Central memory CD4-positive, alpha-beta T cell (primary cell): Measurements from ENCODE around the gene RPS21.

Experiments
- DNase-seq: peaks from one replicate; pipeline ENCODE4 v3.0.0; 2022

Gene RPS21

DNA sequence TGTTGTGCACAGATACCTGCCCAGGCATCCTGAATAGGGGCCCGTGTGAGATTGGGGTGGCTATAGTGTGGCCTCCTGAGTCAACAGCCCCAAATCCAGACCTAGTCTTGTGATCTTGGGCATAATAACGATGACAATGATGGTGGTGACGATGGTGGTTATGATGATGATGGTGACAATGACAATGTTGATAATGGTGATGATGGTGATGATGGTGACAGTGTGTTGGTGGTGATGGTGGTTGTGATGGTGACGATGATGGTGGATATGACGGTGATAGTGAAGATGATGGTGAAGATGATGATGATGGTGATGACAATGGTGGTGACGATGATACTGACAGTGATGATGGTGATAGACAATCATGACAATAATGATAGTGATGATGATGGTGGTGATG is 5.1 kb upstream of the RPS21 start:
- no peak for DNase-seq

DNA sequence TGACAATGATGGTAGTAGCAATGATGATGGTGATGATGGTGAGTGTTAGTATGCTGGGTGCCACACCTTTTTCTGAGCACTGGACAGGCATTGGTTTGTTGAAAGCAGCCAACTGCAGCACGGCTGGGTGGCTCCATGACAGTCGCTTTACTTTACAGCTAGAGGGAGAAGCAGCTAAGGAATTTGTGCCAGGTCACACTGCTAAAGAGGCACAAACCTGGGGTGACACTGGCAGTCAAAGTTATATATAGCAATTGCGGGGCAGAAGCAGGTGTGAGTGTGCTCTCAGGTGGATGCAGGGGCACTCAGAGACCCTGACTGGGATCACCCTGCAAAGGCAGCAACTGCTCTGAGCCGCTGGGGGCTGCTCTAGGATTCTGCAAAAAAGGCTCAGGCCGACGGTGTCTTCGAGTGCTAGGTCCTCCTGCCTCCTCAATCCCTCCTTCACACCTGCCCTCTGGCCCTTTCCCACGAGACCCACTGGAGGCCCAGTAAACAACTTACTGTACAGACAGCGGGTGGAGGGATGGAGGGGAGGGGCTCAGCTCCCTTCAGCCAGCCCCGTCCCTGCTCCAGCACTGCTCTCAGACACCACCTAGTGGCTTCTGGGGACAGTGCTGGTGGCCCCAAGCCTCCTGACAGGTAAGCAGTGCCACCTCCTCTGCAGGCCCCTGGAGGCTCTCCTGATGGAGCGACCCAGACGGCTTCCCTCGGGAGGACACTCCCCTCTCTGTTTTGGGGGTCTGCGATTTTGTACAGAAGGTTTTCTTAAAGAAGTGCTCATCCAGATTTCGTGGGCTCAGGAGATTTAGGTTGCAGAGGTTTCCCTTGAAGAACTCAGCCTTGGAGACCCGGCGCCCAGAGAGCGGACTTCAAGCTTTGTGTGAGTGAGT is 4.4 kb upstream of the RPS21 start:
- peak; percentile 70 for DNase-seq

DNA sequence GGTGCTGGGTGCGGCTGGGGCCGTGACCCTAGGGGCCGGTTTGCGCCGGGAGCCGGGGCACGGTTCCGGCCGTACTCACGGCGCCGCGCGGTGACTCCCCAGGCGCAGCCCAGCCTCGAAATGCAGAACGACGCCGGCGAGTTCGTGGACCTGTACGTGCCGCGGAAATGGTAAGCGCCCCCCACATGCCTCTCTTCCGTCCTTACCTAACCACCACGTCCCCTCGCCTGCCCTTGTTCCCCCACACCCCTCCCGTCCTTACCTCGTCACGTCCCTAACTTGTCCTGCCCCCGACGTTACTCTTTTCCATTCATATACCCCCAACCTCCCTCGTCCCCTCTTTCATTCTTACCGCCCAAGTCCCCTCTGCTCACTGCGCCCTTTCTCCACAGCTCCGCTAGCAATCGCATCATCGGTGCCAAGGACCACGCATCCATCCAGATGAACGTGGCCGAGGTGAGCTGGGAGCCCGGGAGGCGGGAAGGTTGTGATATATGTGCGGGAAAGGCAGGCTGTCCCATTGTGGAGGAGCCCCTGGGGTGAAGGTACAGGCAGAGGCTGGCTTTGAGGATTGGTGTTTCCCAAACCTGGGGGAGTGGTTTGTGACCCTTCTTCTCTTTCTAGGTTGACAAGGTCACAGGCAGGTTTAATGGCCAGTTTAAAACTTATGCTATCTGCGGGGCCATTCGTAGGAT is 463 bp downstream of the RPS21 start:
- DNase-seq, result no peak

DNA sequence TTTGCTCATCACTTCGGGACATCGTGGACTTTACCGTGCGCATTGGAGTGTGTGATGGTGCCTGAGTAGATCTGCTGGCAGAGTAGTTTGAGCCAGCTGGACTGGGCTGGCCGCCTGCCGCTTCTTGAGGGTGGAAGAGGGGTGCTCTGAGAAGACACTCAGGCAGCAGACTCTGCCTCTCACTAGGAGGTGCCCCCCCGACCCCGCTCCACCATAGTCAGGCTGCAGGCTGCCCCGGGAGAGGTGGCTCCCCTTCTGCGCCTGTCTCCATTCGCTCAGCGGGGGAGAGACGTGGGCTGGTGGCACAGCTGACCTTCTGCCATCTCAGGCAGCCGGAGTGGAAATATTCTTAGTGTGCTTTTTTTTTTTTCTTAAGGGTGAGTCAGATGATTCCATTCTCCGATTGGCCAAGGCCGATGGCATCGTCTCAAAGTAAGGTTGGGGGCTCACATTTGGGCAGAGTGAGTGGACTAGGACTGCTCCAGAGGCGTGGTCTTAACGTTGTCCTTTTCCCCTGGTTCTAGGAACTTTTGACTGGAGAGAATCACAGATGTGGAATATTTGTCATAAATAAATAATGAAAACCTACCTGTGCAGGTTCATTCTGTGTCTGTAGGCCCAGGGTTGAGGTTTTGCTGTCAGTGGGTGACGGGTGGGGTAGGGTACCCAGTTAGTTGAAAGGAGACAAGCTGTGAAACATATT is 1.2 kb downstream of the RPS21 start:
- no peak for DNase-seq

DNA sequence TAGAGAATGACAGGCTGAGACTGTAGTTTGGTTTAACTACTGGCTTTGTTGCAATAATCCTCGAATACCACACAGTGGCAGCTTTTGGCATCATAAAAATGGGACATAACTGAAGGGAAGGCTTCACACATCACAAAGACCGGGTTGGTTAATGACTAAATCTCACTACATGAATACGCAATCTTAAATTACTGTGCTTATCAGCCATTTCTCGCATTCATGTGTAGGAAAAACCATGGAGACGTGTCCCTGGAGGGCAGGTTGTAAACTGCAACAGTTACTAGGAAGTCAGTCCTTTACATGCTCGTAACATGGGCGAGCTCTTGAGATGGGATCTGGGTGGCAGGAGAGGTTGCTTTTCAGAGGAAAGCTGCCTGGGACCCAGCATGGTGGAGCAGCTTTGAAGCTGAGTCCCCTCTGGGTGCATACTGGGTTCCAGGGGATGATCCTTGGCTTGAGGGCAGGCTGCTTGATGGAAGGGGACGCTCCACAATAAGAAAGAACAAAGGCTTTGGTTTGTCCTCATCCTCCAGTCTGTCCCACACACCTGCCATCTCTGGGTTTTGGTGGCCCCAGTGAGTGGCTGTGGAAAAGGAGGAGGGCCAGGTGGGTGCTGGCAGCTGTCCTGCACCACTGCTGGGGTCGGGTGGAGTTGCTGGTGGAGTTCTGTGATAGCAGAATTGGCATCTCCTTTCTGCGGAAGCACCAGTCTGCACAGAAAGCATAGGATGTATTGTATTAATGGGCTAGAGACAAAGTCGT is 2.1 kb downstream of the RPS21 start:
- DNase-seq, result no peak

DNA sequence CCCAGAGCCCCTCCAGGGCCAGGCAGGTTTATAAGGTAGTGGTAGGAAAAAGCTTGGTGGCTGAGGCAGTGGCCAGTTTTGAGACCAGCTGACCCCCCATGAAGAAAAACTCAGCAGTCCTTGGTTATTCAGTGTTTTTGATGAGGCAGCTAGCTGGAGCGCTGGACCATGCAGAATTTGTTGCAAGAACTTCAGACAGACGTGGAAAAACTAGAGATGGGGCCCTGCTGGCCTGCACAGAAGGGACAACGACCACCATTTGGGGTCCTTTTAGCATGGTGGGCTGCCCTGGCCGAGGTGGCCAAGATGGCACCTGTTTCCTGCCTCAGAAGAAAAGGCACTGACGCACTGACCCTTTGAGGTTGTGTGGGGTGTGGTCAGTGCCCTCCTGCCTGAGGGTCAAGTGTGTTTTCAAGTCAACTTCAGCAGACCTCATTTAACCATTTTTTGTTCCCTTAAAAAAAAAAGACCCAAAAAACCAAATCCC is 2.7 kb downstream of the RPS21 start:
- no peak for DNase-seq

DNA sequence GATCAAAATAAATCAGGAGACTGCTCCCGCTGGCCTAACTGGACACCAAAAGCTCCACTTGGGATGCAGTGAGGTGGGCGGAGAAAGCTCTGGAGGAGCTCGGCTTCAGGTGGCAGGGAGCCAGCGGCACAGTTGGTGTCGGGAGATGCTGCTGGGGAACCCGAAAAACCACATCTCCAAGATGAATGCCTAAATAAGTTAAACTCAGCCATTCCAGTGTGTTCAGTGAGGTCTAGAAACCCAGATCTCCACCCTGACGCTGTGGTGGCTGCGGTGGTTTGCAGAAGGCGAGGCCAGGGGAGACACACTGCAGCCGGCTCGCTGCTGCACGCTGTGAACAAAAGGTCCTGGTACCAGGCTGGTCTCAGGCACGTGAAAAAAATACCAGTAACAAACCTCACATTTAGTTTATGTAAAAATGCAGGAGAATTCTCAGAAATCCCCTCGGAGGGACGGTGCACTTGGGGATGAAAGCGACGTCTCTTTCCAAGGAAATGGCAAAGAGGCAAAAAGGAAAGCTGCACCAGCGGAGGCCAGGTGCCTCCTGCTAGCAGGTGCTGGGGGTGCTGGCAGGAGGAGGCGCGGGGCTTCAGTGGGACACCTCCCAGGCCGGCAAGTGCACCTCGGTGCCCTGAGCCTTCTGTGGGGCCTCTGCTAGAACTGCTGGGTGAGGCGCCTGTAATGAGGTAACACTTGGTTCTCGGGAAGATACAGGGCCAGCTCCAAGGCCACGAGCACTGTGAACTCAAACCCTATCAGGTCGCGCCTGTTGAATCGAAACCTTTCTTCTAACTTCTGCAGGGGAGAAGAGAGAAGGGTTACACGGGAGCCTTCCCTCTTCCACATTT is 3.6 kb downstream of the RPS21 start:
- no peak for DNase-seq

DNA sequence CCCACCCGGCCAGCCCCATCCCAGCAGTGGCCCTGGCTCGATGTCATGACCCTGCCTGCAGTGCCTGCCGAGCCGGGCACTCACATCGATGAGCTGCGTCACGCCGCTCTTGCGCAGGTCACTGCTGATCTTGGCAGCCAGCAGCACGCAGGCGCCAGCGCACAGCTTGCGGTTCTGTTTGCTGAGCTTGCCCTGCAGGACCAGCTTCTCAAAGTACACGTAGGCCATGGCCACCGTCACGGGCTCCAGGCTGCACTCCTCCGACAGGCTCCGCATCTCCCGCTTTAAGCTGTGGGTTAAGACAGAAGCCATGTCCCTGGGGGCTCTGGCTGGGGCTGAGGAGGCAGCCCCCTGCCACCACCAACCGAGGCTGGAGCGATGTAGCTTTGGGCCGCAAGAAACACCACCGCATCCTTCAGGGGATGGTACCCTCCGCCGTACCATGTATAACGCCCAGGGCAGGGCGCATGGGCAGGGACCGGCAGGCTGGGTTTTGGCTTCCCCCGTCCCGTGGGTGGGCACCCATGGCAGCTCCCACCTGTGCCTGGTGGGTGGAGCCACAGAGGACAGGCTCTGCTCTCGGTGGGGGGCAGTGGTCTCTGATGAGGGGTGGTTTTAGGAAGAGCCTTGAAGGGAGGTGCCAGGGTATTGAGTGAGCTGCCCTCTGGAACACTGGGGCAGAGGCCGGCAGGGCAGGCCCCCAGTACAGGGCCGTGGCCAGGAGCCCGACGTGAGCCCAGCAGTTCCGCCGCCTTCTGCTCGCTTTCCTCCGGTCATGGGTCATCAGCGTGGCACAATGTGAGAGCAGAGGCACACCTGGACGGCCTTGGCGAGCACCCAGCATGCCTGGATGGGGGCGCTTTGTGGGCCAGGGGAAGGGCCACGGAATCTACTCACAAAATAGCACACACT is 4.5 kb downstream of the RPS21 start:
- no peak for DNase-seq

DNA sequence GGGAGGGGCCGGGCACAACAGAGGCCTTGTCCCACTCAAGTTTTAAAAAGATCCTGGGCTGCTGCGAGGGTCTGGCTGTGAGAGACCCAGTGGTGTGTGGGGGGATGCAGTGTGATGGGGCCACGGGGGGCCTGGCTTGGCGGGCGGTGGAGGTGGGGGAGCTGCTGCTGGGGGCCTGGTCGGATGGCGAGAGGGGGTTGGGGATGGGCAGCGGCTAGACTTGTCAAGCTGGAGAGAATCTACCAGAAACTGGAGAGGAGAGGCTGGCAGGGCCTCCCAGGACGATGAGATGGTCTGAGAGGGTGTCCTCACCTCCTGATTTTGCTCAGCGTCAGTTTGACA is 5.1 kb downstream of the RPS21 start:
- no peak for DNase-seq

DNA sequence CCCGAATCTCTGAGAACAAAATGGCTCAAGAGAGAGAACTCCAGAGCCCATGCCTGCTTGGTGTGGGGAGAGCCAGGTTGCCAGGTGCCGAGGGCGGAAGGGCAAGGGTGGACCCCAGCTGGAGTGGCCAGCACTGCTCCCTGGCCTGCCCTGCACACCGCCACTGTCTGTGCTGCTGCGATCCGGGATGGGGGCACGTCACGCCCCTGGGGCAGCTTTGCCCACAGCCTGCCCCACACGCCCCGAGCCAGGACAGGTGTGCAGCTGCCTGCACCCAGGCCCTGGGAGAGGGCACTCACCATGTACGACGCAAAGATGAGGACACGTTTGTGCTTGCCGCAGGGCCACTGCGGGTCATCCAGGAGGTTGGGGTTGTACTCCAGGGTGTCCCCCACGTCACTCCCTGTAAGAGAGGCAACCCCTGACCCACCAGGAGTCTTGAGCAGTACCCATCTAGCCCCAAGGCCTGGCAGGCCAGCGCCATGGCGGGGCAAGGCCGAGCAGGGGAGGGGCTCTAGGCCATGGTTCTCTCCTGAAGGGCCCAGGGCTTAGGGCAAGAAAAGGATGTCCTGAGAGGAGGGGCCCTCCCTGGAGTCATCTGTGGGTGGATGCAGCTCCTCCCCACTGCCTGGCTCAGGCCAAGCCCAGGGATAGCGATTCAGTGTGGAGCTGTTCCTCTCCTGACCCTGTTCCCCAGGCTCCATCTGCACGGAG is 5.9 kb downstream of the RPS21 start:
- DNase-seq, result no peak

DNA sequence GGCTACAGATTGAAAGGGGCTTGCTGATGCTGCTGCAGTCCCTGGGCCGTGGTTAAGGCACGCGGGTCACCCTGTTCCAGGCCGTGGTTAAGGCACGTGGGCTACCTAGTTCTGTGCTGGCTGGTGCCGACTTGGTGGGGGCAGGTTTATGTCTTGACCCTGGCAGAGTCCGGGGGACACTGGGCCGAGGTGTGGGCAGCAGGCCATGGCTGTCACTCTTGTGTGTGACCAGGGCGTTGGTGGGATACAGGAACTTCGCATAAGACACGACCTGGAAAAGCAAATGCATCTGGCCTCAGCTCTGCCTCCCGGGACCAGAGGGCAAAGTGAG is 6.4 kb downstream of the RPS21 start:
- no peak for DNase-seq

DNA sequence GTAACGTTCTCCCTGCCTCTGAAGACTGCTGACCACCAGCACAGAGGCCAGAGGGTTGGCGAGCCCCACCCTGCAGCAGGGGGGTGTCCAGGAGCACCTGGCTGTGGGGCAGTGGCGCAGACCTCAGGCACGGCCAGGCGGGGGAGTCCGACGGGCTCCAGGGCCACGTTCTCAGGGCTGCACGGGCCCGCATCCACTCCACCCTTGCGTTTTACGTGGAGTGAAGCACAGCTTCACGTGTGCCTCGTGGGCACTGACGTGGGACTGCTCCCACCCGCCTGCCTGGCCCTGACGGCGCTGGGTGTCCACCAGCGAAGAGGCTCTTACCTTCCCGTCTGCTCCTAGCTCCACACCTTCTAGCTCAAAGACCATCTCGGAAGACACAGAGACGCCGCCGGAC is 6.9 kb downstream of the RPS21 start:
- DNase-seq, result no peak

DNA sequence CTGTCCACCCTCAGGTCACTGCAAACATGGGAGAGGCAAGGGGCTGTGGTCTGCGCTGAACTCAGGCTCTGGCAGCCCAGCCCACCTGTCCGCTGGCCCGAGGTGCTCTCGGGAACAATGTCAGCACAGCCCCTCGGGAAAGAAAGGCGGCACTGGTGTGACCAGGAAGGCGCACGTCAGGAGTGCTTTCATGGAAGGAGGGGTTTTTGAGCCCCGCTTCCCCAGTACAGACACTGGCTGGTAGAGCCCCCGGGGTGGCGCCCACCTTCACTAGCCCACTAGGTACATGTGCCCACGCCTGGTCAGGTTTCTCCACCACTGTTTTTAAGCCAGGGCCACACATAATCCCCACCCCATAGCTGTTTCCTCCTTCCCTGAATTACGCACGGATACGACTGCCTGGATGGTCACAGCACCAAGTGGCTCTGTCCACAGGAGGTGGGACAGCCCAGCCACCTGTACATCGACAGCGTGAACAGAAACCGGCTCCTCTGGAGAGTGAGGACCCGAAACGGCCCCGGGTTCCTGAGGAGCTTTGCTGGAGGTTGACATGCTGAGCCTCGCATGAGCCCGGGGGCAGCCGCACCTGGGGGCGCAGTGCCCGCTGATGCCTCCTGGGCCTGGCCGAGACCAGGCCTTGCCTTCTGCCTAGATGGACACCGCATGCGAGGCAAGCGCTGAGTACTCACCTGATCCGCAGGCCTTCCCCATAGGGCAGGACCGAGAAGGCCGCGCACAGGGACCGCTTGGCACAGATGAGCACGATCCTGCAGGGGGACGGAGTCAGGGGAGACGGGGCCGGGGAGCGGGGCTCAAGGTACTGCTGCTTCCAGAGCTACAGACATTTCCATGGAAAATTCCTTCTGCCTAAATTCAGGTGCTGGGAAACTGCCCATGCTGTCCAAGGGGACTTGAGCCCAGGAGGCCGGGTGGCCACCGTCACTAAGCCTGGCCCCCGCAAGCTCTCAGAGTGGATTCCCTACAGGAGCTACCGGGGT is 7.6 kb downstream of the RPS21 start:
- no peak for DNase-seq

DNA sequence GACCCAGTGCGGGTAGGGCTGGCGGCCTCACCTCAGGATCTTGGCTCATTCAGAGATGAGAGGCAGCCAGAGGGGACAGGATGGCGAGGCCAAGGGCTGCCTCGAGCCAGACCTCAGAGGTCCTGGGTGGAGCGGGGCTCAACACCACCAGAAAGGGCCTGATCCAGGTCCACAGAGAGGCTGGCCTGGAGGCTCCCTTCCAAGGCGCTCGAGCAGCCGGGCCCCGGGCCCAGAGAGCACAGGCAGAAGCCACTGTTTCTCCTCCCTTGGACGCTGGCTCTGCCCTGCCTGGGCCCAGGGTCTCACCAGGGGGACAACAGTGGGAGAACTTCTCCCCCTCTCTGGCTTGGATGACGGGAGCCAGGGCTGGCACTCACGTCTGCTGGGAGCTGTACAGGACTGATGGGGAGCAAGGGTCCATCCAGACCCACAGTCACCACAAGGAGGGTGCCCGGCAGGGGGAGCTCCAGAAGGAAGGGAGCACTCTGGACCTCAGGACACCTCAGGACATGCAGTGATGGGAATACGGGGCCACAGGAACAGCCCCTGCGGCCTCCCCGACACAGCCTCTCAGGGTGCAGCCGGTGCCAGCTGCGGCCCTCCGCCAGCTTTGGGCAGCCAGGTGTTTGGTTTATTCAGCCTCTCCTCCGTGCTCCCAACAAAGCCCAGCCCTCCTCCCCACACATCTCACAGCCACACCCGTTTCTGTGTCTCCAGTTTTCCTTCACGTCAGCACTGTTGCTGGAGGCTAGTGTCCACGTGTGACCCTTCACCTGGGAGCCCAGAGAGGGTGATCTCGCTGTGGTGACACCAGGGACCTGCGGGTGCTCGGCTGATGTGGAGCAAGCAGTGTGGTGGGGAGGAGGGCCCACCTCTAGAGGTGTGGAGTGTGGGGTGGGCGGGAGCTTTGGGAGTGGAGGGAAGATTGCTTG is 8.7 kb downstream of the RPS21 start:
- DNase-seq, result no peak

DNA sequence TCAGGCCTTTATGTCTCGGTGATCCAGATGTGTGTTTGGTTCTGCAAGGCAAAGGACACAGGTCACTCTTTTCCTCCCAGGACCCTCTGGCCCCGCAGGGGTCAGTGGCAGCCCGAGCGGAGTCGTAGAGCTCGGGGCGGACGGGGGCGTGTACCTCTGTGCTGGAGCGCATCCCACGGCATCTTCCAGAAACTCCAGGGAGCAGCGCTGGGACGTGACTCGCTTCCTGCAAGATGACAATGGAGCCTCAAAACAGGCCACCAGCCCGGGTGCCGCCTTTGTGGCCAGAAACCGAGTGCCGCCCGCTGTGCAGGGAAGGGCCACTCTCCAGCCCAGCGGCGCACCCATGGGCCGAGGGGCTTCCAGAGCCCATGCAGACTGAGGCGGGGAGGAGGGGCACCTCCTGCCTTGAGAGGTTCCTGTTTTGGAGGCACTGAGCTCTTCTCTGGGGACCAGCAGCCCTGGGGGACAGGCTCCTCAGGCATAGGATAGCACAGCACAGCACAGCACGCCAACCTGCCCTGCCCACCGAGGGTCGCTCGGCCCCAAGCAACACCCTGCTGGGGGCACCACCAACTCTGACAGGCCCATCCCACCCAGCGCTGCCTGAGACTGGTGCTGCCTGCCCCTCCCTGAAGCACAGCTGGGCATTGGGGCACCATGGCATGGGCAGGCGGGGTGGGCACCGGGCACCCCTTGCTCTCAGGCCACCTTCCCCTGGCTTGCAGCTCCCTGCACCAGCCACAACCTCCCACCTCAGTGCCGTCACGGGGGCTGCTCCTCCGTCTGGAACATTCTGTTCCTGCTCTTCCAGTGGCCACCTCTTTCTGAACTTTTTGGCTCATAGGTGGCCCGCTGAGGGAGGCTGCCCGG is 9.7 kb downstream of the RPS21 start:
- DNase-seq, result no peak

DNA sequence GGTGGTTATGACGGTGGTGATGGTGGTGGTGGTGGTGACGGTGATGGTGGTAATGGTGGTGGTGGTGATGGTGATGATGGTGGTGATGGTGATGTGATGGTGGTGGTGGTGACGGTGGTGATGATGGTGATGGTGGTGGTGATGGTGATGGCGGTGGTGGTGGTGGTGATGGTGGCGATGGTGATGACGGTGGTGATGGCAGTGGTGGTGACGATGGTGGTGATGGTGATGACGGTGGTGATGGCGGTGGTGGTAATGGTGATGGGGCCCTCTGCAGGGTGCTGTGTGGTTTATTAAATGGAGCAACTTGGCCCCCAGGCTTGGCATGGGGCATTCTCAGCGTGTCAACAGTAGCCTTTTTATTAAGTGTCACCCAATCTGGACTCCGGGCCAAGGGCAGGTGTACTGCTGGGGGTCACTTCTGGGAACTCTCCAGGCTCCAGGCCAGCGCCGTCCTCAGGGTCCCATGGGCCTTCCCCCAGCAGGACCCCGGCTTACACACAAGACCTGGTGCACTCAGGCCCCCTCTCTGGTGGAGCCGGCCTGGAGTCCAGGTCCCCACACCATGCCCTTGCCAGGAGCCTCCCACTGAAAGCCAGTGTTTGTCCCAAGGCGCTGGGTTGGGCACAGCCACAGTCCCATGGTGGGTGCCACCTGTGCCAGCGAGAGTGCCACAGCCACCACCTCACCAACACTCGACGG is 11.4 kb downstream of the RPS21 start:
- no peak for DNase-seq
